Urinary bladder (tissue), 4 donors: ENCODE data around the gene UNC5CL. TPM values are rescaled to one million over a fixed set of nuclear protein-coding genes. Genes with fewer than 3 reads are reported as not detected.

ENCODE experiments used
- DNase-seq: peaks from one replicate; pipeline ENCODE4 v3.0.0-alpha.2; 2015; ENCODE audit errors: extremely low spot score
- H3K27ac ChIP-seq: one replicate; pipeline ENCODE4 v1.5.1; 2013; ENCODE audit warnings: low read depth, mild to moderate bottlenecking, moderate library complexity
- H3K36me3 ChIP-seq: one replicate; pipeline ENCODE4 v1.6.1; 2013; ENCODE audit warnings: mild to moderate bottlenecking, moderate library complexity; ENCODE audit not compliant: insufficient read depth
- H3K4me1 ChIP-seq: one replicate; pipeline ENCODE4 v1.6.1; 2013; ENCODE audit warnings: mild to moderate bottlenecking, moderate library complexity; ENCODE audit not compliant: insufficient read depth
- H3K4me3 ChIP-seq: one replicate; pipeline ENCODE4 v1.5.1; 2013; ENCODE audit warnings: low read depth, low read length
- WGBS: extraction: QIAGEN DNeasy Blood & Tissue Kit; methylation state at CpG from one replicate; pipeline ENCODE4 v1.1.7; 2013; 5-methylcytosine and 5-hydroxymethylcytosine counted together
- polyA plus RNA-seq: library from polyadenylated mRNA; stranded (reverse); fragments of 200-250 nt; gene quantifications from one replicate; pipeline ENCODE4 v1.2.3, GENCODE V29; 2013
- total RNA-seq: library from RNA; depleted of rRNA; stranded (reverse); fragments of >200 nt; gene quantifications from one replicate; pipeline ENCODE4 v1.2.3, GENCODE V29; 2014
- donor health status: healthy with polysubstance abuse.
- donor health status: healthy.

The UNC5CL gene
- total and polyA plus RNA-seq, 2 donors = 0.37 to 0.87 TPM

DNA sequence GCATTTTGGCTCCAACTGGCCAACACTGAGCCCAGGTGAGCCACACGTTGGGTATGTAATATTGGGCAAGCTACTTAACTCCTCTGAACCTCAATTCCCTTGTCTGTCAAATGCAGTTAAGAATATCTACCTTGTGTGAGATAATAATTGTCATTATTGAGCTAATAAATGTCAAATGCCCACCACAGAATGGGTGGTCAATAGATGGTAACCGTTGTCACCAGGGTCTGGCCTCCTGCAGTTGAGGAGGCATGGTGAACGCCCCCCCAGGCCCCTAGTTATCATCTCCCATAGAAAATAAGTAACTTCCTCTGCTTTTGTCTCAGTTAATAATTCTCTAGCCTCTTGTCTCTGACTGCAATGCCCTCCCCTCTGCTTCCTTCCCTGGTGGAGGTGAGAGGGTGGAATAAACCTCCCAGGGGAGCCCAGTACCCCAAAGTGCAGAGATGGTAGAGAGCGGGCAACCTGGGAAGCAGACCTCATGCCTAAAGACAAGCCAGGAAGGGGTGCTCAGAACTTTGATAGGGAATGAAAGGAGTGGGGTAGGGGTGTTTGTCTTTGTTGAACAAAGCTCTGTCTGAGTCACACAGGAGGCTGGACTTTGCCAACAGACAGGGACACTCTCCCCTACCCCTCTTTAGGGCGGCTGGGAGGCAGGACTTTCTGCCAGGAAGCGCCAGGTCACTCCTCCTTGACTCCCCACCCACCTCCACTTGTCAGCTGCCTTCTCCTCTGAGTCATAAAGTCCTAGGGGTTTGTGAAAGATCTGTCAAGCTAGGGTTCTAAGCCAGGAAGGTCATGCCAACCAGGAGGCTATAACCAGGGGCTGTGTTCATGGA lies 1.3 kb upstream of the UNC5CL start:
- no peak for DNase-seq

GRCh38 chr6:41038205-41038604 lies 816 bp downstream of the UNC5CL start:
- Histone ChIP-seq H3K27ac (no peak overlapping the region), H3K4me3 (no peak overlapping the region), H3K36me3 (no peaks in the 10 kb centered on the region), H3K4me1 (no peaks in the 10 kb centered on the region)
- DNase-seq = no peak
- WGBS = 98% methylated on average over 3 of the region's 3 CpGs

More for the DNA sequence above, 1.3 kb upstream of the UNC5CL start:
- H3K36me3 ChIP-seq = no peaks in the 10 kb centered on the region
- WGBS = 72% methylated on average over 6 of the region's 6 CpGs
- H3K27ac ChIP-seq = no peak overlapping the region
- no peaks in the 10 kb centered on the region for H3K4me1 ChIP-seq
- no peak overlapping the region for H3K4me3 ChIP-seq

DNA sequence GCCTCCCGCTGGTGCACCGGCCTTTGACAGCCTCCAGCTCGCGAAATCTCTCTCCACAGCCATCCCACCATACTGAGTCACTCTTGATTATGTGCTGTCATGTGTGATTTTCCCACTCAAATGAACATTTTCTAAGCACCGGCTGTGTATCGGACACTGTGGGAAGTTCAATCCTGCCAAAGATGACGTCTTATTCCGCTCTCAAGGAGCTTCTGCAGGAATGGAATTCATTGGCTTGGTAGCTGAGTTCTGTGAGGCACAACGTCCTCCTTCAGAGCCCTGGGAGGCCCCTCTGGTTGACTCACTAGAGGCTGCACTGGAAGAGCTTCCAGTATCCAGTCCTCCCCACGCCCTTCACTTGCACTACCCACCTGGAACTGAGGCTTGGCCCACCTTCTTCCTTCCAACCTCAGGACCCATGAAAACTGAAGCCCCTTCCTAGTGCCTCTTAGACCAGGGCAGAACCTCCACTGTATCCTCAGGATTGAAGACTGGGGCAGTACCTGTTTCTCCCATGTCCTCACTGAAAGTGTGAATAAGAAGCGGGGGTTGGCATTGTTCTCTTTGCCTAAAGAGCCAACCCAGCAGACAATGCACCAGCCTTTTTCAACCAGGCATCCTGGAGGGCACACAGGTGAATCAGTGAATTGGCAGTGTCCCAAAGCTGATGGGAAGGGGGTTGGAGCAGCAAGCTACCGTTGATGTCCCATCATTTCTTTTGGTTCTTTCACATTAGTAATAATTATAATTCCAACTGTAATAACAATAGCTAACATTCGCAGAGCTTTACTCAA lies 1.7 kb downstream of the UNC5CL start:
- no peak for DNase-seq
- Histone ChIP-seq H3K4me3 (no peak overlapping the region), H3K27ac (no peak overlapping the region), H3K4me1 (no peaks in the 10 kb centered on the region), H3K36me3 (no peaks in the 10 kb centered on the region)
- 75% methylated on average over 13 of the region's 13 CpGs for WGBS

- no peak overlapping the region for H3K27ac ChIP-seq
- no peak for DNase-seq
- no peaks in the 10 kb centered on the region for H3K4me1 ChIP-seq
- no peak overlapping the region for H3K4me3 ChIP-seq
- WGBS = 66% methylated on average over 2 of the region's 2 CpGs
- no peaks in the 10 kb centered on the region for H3K36me3 ChIP-seq
Observed at GRCh38 chr6:41036601-41037000, 2.4 kb downstream of the UNC5CL start.

GRCh38 chr6:41036186-41036585 lies 2.8 kb downstream of the UNC5CL start:
- H3K4me1 ChIP-seq = no peaks in the 10 kb centered on the region
- no peak overlapping the region for H3K4me3 ChIP-seq
- DNase-seq = no peak
- H3K27ac ChIP-seq = no peak overlapping the region
- H3K36me3 ChIP-seq = no peaks in the 10 kb centered on the region
- 72% methylated on average over 3 of the region's 3 CpGs for WGBS

DNA sequence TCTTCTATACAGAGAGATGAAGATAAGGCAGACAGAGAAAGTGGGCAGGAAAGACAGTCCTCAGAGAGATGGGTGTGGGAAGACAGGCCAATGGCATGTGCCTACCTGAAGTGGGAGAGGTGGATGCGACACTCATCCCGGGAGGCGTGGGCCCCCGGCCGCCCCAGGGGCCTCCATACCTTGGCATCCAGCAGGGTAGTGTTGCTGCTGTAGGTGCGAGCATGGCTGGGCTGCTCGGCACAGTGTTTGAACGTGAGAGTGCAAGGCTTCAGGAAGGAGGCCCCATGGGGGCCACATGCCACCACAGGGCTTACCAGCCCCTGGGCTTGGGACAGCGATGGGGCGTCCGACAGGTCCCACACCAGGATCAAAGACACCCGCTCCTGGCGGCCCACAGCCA lies 5.2 kb downstream of the UNC5CL start:
- WGBS = 93% methylated on average over 13 of the region's 13 CpGs
- H3K4me3 ChIP-seq = no peak overlapping the region
- H3K36me3 ChIP-seq = no peaks in the 10 kb centered on the region
- DNase-seq = no peak
- H3K27ac ChIP-seq = no peak overlapping the region
- no peaks in the 10 kb centered on the region for H3K4me1 ChIP-seq

DNA sequence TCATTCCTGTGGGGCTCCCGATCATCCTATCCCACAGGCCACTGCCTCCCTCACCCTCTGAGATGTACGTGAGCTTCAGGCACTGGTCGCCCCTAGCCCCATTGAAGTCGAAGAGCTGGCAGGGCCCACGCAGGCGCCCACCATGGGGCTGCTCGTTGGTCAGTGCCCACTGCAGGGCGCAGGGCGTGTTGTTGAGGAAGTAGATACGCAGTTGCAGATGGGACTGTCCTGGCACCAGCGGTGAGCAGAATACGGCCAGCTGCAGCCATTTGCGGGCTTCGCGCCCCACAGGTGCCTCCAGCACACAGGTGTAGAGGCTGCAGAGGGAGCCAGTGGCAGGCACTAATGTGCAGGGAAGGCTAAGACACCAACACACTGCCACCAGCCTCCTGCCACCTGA lies 6.2 kb downstream of the UNC5CL start:
- no peaks in the 10 kb centered on the region for H3K4me1 ChIP-seq
- 96% methylated on average over 15 of the region's 15 CpGs for WGBS
- H3K4me3 ChIP-seq = no peak overlapping the region
- H3K36me3 ChIP-seq = no peaks in the 10 kb centered on the region
- no peak for DNase-seq
- H3K27ac ChIP-seq = no peak overlapping the region

DNA sequence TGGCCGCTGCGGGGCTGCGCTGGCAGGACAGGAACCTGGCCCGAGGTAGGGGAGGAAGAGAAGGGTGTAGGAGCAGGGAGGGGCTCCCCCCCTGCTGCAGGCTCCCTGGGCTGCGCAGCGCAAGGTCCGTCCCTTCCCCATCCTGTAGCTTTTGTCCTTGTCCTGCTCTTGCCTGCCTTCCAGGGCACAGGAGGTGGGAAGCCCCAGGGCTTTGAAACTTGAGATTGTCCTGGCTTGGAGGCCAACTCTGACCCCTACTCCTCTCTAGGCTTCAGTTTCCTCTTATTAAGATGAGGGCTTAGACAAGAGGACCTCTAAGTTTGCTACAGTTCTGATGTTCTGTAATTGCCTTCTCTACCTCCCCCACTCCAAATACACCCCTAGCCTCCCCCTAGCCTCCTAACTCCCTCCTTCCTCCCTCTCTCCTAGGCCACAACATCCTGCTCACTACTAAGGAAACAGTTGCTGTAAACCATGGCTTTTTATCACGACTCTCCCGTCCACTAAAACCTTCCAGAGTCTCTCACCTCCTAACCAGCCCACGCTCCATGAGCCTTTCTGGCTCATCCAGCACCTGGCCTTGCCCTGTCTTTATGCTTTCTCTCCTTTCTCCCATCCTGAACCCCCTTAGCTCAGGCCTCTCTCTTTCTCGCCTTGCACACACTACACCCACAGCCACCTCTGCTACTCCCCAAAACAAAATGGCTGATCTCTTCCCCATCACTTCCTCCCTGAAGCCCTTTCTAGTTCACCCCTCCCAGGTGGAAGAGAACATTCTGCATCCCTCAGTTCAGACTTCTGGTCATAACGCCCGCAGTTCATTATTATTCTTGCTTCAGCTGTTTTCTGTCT lies 10.2 kb downstream of the UNC5CL start:
- Histone ChIP-seq H3K4me1 (no peaks in the 10 kb centered on the region), H3K27ac (peak overlapping the region; percentile 12), H3K4me3 (peak overlapping the region; percentile 35), H3K36me3 (no peaks in the 10 kb centered on the region)
- WGBS = 48% methylated on average over 13 of the region's 13 CpGs
- no peak for DNase-seq

DNA sequence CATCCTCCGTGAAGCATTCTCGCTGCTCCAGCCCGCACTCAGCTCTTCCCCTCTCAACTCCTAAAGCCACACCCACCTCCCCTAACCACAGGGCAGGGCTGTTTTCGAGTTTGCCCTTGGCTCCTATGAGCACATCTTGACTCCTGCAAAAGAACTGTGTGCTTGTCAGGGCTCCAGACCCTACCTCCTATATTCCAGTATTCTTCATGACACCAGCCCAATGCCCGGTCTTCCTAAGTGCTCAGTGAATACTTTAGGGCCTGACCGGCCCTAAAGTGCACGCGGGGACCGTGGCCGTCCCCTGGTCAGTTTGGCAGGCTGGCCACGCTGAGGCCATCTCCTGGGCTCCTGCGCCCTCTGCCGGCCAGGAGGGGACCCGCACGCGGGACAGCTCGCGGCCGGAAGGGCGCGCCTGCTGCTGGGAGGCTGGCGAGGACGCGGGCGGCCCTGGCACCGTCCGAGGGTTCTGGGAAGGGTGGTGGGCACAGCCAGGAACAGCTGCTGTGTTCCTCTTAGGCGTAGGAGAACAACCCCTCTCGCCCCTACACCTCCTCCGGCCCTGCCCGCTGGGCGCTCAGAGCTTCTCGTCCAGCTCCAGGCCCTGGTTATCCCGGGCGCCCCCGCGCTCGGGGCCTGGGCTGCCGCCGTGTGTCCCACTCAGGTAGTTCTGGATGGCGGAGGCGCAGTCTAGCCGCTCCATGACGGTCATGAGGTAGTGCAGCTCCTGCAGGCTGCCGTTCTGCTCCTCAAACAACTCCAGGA lies 11.0 kb downstream of the UNC5CL start:
- WGBS = 3% methylated on average over 45 of the region's 45 CpGs
- DNase-seq = no peak

DNA sequence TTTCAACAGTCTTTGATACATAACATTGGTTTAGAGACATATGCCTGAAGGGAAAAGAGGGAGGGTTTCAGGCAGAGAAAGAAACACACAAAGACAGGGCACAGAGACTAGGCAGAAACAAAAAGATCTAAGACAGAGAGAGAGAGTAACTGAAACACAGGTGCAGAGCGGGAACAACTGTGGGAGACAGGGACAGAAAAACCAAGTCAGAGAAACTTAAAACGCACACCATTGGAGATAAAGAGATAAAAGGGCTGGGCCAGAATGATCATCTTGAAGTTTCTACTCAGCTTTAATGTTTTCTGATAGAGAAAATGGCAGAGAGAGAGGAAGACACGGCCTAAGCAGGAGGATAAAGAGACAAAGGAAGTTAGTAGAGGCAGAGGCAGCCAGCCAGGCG lies 11.8 kb downstream of the UNC5CL start:
- Histone ChIP-seq H3K27ac (no peak overlapping the region), H3K4me3 (peak overlapping the region; percentile 35), H3K4me1 (no peaks in the 10 kb centered on the region), H3K36me3 (no peaks in the 10 kb centered on the region)
- 60% methylated on average over 4 of the region's 4 CpGs for WGBS
- no peak for DNase-seq

More for the DNA sequence above, 11.0 kb downstream of the UNC5CL start:
- H3K4me3 ChIP-seq = peak overlapping the region; percentile 35
- H3K4me1 ChIP-seq = no peaks in the 10 kb centered on the region
- peak overlapping the region; percentile 12 for H3K27ac ChIP-seq
- no peaks in the 10 kb centered on the region for H3K36me3 ChIP-seq

- Histone ChIP-seq H3K36me3 (no peaks in the 10 kb centered on the region), H3K4me1 (no peaks in the 10 kb centered on the region), H3K4me3 (no peak overlapping the region), H3K27ac (no peak overlapping the region)
- DNase-seq = no peak
- 87% methylated on average over 3 of the region's 3 CpGs for WGBS
Observed at GRCh38 chr6:41025966-41026530, 13.0 kb downstream of the UNC5CL start.

DNA sequence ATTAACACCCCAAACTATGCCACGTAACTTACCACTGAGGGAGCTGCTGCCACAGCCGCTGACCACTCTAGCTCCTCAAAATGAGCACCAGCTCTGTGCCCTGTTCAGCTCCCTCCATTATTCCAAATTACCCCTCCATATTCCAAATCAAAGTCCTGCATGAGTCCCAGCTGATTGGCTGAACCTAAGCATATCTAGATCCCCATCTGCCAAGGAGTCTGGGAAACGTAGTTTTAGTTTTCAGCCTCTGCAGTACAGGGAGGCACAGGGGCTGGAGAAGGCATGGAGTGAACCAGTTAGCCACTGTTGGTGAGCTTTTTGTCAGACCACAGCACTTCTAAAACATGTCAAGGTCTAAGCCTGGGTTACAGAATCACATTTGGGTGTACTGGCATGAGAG lies 15.9 kb downstream of the UNC5CL start:
- Histone ChIP-seq H3K36me3 (no peaks in the 10 kb centered on the region), H3K27ac (no peak overlapping the region)
- WGBS = 91% methylated on average over 3 of the region's 3 CpGs

GRCh38 chr6:41022294-41022693 lies 16.7 kb downstream of the UNC5CL start:
- DNase-seq = no peak
- Histone ChIP-seq H3K4me1 (no peaks in the 10 kb centered on the region), H3K4me3 (no peak overlapping the region), H3K36me3 (no peaks in the 10 kb centered on the region), H3K27ac (no peak overlapping the region)

More for the DNA sequence above, 15.9 kb downstream of the UNC5CL start:
- H3K4me3 ChIP-seq = no peak overlapping the region
- no peaks in the 10 kb centered on the region for H3K4me1 ChIP-seq
- no peak for DNase-seq
